Tracheal epithelial cell (primary cell): Measurements from ENCODE around the gene PIGM. TPM values are rescaled to one million over a fixed set of nuclear protein-coding genes. Genes with fewer than 3 reads are reported as not detected.

Experiments
- total RNA-seq: library from RNA; depleted of rRNA; stranded (reverse); fragments of >200 nt; gene quantifications from 2 replicates; pipeline ENCODE4 v1.2.1, GENCODE V29; 2014

Gene PIGM
- total RNA-seq, result 1.4 and 1.9 TPM in 2 replicates

DNA sequence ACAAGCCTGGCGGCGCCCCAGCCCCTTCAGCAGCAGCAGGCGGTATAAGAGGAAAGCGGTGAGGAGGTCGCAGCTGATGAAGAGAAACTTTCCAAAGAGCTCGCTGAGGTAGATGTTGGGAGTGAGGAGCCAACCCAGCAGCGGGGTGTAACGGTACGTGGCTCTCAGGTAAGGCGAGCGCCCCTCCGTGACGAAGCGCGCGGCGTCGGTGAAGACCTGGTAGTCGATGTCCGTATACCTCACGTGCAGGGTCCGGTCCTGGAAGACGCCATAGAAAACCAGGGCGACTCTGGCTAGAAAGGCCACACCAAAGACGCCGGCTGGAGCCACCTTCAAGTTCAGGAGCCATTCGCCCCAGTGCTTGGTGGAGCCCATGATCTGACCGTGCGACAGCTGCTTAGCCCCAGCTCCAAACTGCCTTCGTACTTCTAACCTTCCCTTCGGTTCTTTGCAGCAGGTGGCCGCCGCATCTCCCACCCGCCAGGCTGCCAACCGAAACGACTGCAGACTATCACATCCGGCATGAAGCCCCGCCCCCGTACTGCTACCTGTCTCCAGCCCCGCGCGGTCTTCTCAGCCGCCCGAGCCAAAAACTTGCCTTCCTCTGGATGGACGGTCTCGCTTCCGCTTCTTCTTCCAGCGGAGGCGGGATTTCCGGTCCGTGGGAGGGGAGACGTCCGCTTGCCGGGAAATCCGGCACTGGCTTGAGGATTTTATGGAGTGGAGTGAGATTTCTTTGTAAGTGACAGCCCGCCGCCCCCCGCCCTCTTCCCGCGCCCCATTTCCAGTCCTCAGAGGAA lies at the start of gene PIGM:
Gene PIGM (minus strand): TSS at position 626 of the 800 bp plus-strand sequence. CDS start 251 bp downstream, at position 375.

DNA sequence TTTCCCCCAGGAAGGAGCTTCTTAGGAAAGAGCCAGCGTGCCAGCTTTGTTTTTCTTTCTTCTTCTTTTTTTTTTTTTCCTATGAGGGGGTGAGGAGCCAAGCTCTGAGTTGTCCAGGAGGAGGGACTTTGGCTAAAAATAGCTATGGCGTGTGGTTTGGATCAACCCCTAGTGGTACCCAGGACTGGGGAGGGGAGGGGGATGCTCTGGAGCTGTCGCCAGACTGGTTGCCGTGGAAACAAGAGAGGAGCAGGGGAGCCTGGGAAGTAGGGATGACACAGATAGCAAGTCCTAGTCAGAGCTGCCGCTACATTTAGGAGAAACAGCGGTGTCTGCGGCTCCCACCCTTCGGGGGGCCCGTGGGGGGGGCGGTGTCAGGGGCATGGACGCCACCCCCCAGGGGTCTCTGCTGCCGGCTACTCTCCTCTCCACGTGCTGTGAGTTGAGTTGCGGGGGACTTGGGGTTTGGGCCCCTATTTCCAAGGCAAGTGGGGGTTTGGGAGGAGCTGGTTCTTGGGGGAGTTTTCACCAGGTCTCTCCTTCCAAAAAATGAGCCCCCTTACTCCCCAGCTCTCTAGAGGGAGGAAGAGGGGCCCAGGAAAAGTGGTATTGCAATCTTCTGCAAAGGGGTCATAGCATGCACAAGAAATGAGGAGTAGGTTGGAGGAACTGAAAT lies 49.6 kb upstream of the PIGM start, which contains the start of gene KCNJ9:
Gene KCNJ9 (plus strand): TSS at position 278 of the 676 bp plus-strand sequence. CDS start 2,493 bp downstream, outside the sequence.

DNA sequence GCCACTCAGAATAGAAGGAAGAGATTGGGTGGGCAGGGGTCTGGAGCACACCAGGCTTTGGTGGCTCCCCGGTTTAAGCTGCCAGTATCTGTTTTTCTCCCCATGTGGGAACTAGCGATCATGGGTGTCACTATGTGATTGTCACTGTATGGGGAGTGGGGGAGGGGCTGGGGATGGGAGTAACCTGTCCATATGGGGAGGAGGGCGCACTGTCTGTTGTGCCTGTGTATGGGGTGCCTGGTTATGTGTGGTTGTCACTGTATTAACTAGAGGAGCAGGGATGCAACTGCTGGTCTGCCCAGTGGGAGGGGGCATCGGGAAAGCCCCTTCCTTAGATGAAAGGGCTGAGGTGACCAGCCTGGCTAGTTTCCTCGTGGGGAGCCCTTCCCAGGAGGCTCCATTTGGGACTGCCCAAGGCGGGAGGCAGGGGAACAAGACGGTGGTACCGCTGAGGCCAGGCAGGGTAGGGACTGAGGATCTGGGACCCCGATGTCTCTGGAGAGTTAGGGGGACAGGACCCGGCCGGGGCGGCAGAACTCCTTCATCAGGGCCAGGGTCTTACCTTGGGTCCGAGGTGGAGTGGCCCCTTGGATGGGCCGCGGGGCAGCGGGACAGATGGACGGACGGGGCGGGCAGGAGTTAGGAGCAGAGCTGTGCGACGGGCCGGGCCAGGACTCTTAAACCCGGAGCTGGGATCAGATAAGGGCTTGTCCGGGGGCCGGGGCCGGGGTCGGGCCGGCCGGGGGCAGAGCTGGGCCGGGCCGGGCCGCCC lies 37.9 kb upstream of the PIGM start, which contains the start of gene KCNJ10:
Gene KCNJ10 (minus strand): TSS at position 701 of the 772 bp plus-strand sequence. CDS start 27,628 bp downstream, outside the sequence.

Other genes with a start within 250 kb of the PIGM start
- not detected in 2 replicates for gene FCRL6, start 229.6 kb downstream of the PIGM start, total RNA-seq
- gene SLAMF8, start 205.1 kb downstream of the PIGM start, total RNA-seq, result 0.24 TPM in 1 of 2 replicates, not detected in the other
- gene VSIG8, start 169.3 kb downstream of the PIGM start, total RNA-seq, result under 0.01 TPM in 1 of 2 replicates, not detected in the other
- gene CFAP45, start 131.8 kb downstream of the PIGM start, total RNA-seq, result 0.24 and 0.64 TPM in 2 replicates
- 262 and 368 TPM in 2 replicates for gene TAGLN2, start 106.5 kb downstream of the PIGM start, total RNA-seq
- gene IGSF9, start 86.4 kb downstream of the PIGM start, total RNA-seq, result 8.0 and 8.7 TPM in 2 replicates
- gene SLAMF9, start 77.8 kb downstream of the PIGM start, total RNA-seq, result 5.5 and 12.1 TPM in 2 replicates
- not detected in 2 replicates for gene KCNJ10, start 38.2 kb upstream of the PIGM start, total RNA-seq
- gene KCNJ9, start 49.5 kb upstream of the PIGM start, total RNA-seq, result under 0.01 and 0.21 TPM in 2 replicates
- 61.0 and 85.5 TPM in 2 replicates for gene IGSF8, start 66.6 kb upstream of the PIGM start, total RNA-seq
- not detected in 2 replicates for gene ATP1A2, start 83.8 kb upstream of the PIGM start, total RNA-seq
- gene ATP1A4, start 119.6 kb upstream of the PIGM start, total RNA-seq, result not detected in 2 replicates
- gene CASQ1, start 158.6 kb upstream of the PIGM start, total RNA-seq, result not detected in 2 replicates
- 33.9 and 57.8 TPM in 2 replicates for gene PEA15, start 173.4 kb upstream of the PIGM start, total RNA-seq
- 38.6 and 39.0 TPM in 2 replicates for gene DCAF8, start 230.6 kb upstream of the PIGM start, total RNA-seq